Right lobe of liver (tissue), 6 donors: ENCODE data around the gene GNB1. TPM values are rescaled to one million over a fixed set of nuclear protein-coding genes. Genes with fewer than 3 reads are reported as not detected.

Source experiments
- ATAC-seq, 4 donors: fragments of 200-7000 bp; cut with Tn5 transposase; one replicate each; pipeline ENCODE4 v1.9.1; 2020; ENCODE audit warnings: mild to moderate bottlenecking in 4 of 4, moderate library complexity in 4 of 4
- DNase-seq, 3 donors: peaks; one replicate each; pipeline ENCODE4 v3.0.0-alpha.2; 2020
- H3K27ac ChIP-seq, 3 donors: fragments of 200-600 bp; one replicate each; pipeline ENCODE4 v1.8.0; 2022
- H3K27me3 ChIP-seq, 2 donors: fragments of 200-600 bp; one replicate each; pipeline ENCODE4 v1.8.0; 2022
- H3K36me3 ChIP-seq, 4 donors: fragments of 200-600 bp; sonication (generic) in 1 of 4; one replicate each; pipeline versions ENCODE4 v1.5.1 to v1.8.0; 2017 to 2022; ENCODE audit warnings: control low read depth in 1 of 4
- H3K4me1 ChIP-seq, 4 donors: fragments of 200-600 bp; sonication (generic) in 1 of 4; one replicate each; pipeline versions ENCODE4 v1.5.1 to v1.8.0; 2017 to 2022; ENCODE audit warnings: control low read depth in 1 of 4
- H3K4me3 ChIP-seq, 3 donors: fragments of 200-600 bp; one replicate each; pipeline ENCODE4 v1.8.0; 2022
- H3K9me3 ChIP-seq, 4 donors: fragments of 200-600 bp; sonication (generic) in 1 of 4; one replicate each; pipeline versions ENCODE4 v1.5.1 to v1.8.0; 2017 to 2022; ENCODE audit warnings: control low read depth in 1 of 4
- CTCF ChIP-seq, 4 donors: fragments of 200-600 bp in 3 of 4; fragments of 450-650 bp in 1 of 4; IDR thresholded peaks; one replicate each; pipeline versions ENCODE4 v1.5.1 to v1.8.0; 2016 to 2022; ENCODE audit warnings: antibody characterized with exemption in 4 of 4, mild to moderate bottlenecking in 2 of 4
- POLR2A ChIP-seq: fragments of 450-650 bp; IDR thresholded peaks from one replicate; pipeline ENCODE4 v1.6.1; 2017; ENCODE audit warnings: antibody characterized with exemption, mild to moderate bottlenecking
- WGBS: methylation state at CpG from one replicate; pipeline ENCODE4 v1.1.6; 2018; ENCODE audit warnings: low coverage, low lambda C conversion rate; ENCODE audit not compliant: insufficient coverage; ENCODE audit errors: missing lambda C conversion rate; 5-methylcytosine and 5-hydroxymethylcytosine counted together
- intact Hi-C, 2 donors: fragments of 100-400 bp; cut with DNase I; formaldehyde crosslinking; loops; one replicate each; pipeline versions ENCODE4 v1.11.2 to v1.14.1; 2022
- total RNA-seq, 6 experiments: library from RNA; depleted of rRNA in 2 of 6; stranded (reverse); fragments of >200 nt in 2 of 6; fragmentation: NEBNext Ultra II Directional in 3 of 6; extraction: Animal tissue kit (Norgen Biotek cat#: 25700) in 3 of 6; gene quantifications; one replicate each; pipeline versions ENCODE4 v1.1.0 to v1.2.4, GENCODE V29; 2016 to 2023
- donor health status: DM: no; HTN: yes; CAD: no.
- donor health status: DM: no; HTN: no; CAD: no.
- donor health status: DM: no; HTN: no; CAD: no.
- donor health status: DM: no; HTN: yes; CAD: no.
- donor health status: DM: no; HTN: yes; CAD: no.

Gene GNB1
- total RNA-seq, 6 experiments from 2014 or later = 85.9 to 147 (median 104) TPM

GRCh38 chr1:1920608-1921458, 29.9 kb upstream of the GNB1 start:
- no peak overlapping the region for H3K4me3 ChIP-seq
- 83% methylated on average over 5 of the region's 27 CpGs for WGBS
- intact Hi-C loops = no loop called here

GRCh38 chr1:1920057-1920607, 29.2 kb upstream of the GNB1 start:
- TF ChIP-seq POLR2A (no peak), CTCF (IDR thresholded peaks at IDR 0.05) (no peak)
- H3K4me3 ChIP-seq = no peak overlapping the region
- H3K4me1 ChIP-seq = peaks cover 0 to 23% (median 10%) of the 10 kb centered on the region in 4 donors
- DNase-seq (peak in 1 of 3 donors; percentile 61), ATAC-seq (no peak)
- H3K36me3 ChIP-seq = no peaks in the 10 kb centered on the region
- no peaks in the 10 kb centered on the region for H3K9me3 ChIP-seq
- no peaks in the 10 kb centered on the region for H3K27me3 ChIP-seq
- WGBS = no CpG with 5 or more reads among the region's 6 CpGs
- intact Hi-C loops = no loop called here
- no peak overlapping the region for H3K27ac ChIP-seq

More at GRCh38 chr1:1920608-1921458, 29.9 kb upstream of the GNB1 start:
- no peaks in the 10 kb centered on the region for H3K27me3 ChIP-seq
- no peaks in the 10 kb centered on the region for H3K36me3 ChIP-seq
- H3K9me3 ChIP-seq = no peaks in the 10 kb centered on the region
- peaks cover 0 to 23% (median 10%) of the 10 kb centered on the region in 4 donors for H3K4me1 ChIP-seq
- no peak overlapping the region for H3K27ac ChIP-seq
- ATAC-seq (no peak), DNase-seq (peak in 2 of 3 donors; percentile 56 to 61)
- TF ChIP-seq CTCF (IDR thresholded peaks at IDR 0.05) = no peak
- no peak for TF ChIP-seq POLR2A

- Histone ChIP-seq H3K27ac (no peak overlapping the region), H3K4me3 (peak overlapping the region; percentile 58 to 63 (median 61)), H3K9me3 (no peaks in the 10 kb centered on the region), H3K36me3 (no peaks in the 10 kb centered on the region), H3K27me3 (no peaks in the 10 kb centered on the region), H3K4me1 (peaks cover 0 to 23% (median 10%) of the 10 kb centered on the region in 4 donors)
- peak; percentile 82 to 89 (median 86) for ATAC-seq
- 9% methylated on average over 14 of the region's 62 CpGs for WGBS
- intact Hi-C loops = no loop called here
- TF ChIP-seq POLR2A = no peak
- peak in 1 of 4 donors; percentile 1 for TF ChIP-seq CTCF (IDR thresholded peaks at IDR 0.05)
- DNase-seq = peak; percentile 100
These were observed 28.6 kb upstream of the GNB1 start for GRCh38 chr1:1919304-1920056.

GRCh38 chr1:1918901-1919303, 28.0 kb upstream of the GNB1 start, which contains the start of gene TMEM52:
Gene TMEM52, minus strand, starts transcription at chr1:1919279. Its CDS starts 14 bp downstream, at chr1:1919265.
- Histone ChIP-seq H3K4me1 (peaks cover 0 to 23% (median 10%) of the 10 kb centered on the region in 4 donors), H3K36me3 (no peaks in the 10 kb centered on the region), H3K4me3 (peak within 1 kb of the TSS; percentile 58 to 63 (median 61)), H3K27me3 (no peaks in the 10 kb centered on the region), H3K27ac (no peak within 1 kb of the TSS), H3K9me3 (no peaks in the 10 kb centered on the region)
- peak; percentile 84 for TF ChIP-seq POLR2A
- TF ChIP-seq CTCF (IDR thresholded peaks at IDR 0.05) = peak in 2 of 4 donors; percentile 8 to 14
- WGBS = 0% methylated on average over 3 of the region's 44 CpGs
- intact Hi-C loops = no loop called here
- ATAC-seq = peak in 2 of 4 donors; percentile 23 to 29
- no peak for DNase-seq
